Activated naive CD8-positive, alpha-beta T cell treated with anti-CD3 and anti-CD28 coated beads, Interleukin-2, amount 10 ng/mL, durations not matched to agents 7 days and 5 days (primary cell): ENCODE results near the gene SMG7. TPM values are rescaled to one million over a fixed set of nuclear protein-coding genes. Genes with fewer than 3 reads are reported as not detected.
A peak's percentile ranks its signal among the peaks of the same experiment; 100 is the strongest.
"Not testable (repeated sequence)": the region's sequence is repeated elsewhere in the genome, so short reads cannot be mapped to it uniquely, and the experiment has no call there.

Experiments used
- ATAC-seq: fragments of 150-1000 bp; cut with Tn5 transposase; one replicate; pipeline ENCODE4 v1.10.0; 2021; ENCODE audit warnings: low read depth, moderate library complexity
- POLR2A ChIA-PET: fragments of 350-600 bp; sonication (Branson Sonifier 250); formaldehyde crosslinking; loops from one replicate; lab custom pipeline; 2021; ENCODE audit warnings: antibody characterized with exemption; lab: Charles Lee
- DNase-seq: peaks from one replicate; pipeline ENCODE4 v3.0.0; 2021
- H3K27ac Mint-ChIP-seq: one replicate; pipeline ENCODE4 v1.8.0; 2022; ENCODE audit warnings: mild to moderate bottlenecking, mixed read lengths
- H3K27me3 Mint-ChIP-seq: one replicate; pipeline ENCODE4 v1.8.0; 2022; ENCODE audit warnings: mild to moderate bottlenecking, moderate library complexity, mixed read lengths
- H3K36me3 Mint-ChIP-seq: one replicate; pipeline ENCODE4 v1.8.0; 2021; ENCODE audit warnings: mild to moderate bottlenecking, mixed read lengths
- H3K4me1 Mint-ChIP-seq: one replicate; pipeline ENCODE4 v1.8.0; 2021; ENCODE audit warnings: mixed read lengths
- H3K4me3 Mint-ChIP-seq: one replicate; pipeline ENCODE4 v1.8.0; 2022; ENCODE audit warnings: mild to moderate bottlenecking, moderate library complexity, mixed read lengths
- H3K9me3 Mint-ChIP-seq: one replicate; pipeline ENCODE4 v1.8.0; 2021; ENCODE audit warnings: mixed read lengths
- total RNA-seq, 2 experiments: library from RNA; stranded (reverse); gene quantifications; one replicate each; pipeline ENCODE4 v1.2.3, GENCODE V29; 2021

The SMG7 gene
- 10 to 100 TPM; 73.6 to 76.0 TPM for total RNA-seq

DNA sequence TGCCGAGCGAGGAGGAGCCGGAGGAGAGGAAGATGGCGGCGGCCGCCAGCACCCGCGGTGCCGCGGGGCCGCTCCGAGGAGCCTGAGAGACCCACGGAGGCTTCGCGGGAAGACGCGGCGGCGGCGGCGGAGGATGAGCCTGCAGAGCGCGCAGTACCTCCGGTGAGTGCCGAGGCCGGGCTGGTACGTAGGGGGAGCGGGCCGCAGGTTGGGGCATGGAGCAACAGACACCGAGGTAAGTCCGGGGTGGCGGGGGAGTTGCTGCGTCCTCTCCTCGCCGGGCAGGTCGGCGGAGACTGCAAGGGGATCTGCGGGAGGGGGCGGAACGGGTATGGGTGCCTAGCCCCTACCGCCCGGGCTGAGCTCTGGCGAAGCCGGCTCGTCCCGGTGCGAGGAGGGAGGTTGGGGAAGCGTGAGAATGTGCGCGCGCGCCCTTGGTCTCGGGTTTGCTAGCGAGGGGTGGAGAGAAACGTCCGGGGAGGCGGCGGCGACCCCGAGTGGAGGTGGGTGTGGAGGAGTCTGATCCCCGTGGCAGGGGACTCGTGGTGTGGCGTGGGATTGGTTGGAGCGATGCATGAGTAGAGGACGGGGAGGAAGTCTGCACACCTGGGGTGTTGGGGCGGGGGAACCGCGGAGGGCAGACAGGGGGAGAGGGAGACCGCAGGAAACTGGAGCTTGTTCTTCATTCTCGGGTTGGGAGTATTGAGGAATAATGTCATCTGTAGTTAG is at the start of gene SMG7:
Gene SMG7, plus strand, starts transcription at position 12 of the 729 bp plus-strand sequence. Its CDS starts 122 bp downstream, at position 134.
- peaks cover 17% of the 10 kb centered on the region for H3K4me1 Mint-ChIP-seq
- POLR2A ChIA-PET, result interaction anchor here (0.6 to 2.7 kb wide), 8 partner anchors 25 to 161 kb away, joined by 3 to 21 read pairs (median 4); partner anchors contain the start of gene ARPC5
- peak within 1 kb of the TSS; percentile 98 for H3K27ac Mint-ChIP-seq
- ATAC-seq (peak; percentile 7), DNase-seq (no peak)
- H3K27me3 Mint-ChIP-seq, result no peaks in the 10 kb centered on the region
- peak within 1 kb of the TSS; percentile 94 for H3K4me3 Mint-ChIP-seq
- peaks cover 14% of the 10 kb centered on the region for H3K36me3 Mint-ChIP-seq
- no peaks in the 10 kb centered on the region for H3K9me3 Mint-ChIP-seq

- ATAC-seq (no peak), DNase-seq (no peak)
- Mint-ChIP-seq H3K27me3 (peaks cover 19% of the 10 kb centered on the region), H3K4me1 (peaks cover under 1% of the 10 kb centered on the region), H3K9me3 (no peaks in the 10 kb centered on the region), H3K4me3 (no peak overlapping the region), H3K36me3 (peaks cover 2% of the 10 kb centered on the region), H3K27ac (no peak overlapping the region)
- POLR2A ChIA-PET, result no interaction called here
These were observed 48.8 kb upstream of the SMG7 start for GRCh38 chr1:183423541-183423940.

- no peaks in the 10 kb centered on the region for H3K36me3 Mint-ChIP-seq
- POLR2A ChIA-PET, result no interaction called here
These were observed 47.6 kb upstream of the SMG7 start for GRCh38 chr1:183424691-183425090.

DNA sequence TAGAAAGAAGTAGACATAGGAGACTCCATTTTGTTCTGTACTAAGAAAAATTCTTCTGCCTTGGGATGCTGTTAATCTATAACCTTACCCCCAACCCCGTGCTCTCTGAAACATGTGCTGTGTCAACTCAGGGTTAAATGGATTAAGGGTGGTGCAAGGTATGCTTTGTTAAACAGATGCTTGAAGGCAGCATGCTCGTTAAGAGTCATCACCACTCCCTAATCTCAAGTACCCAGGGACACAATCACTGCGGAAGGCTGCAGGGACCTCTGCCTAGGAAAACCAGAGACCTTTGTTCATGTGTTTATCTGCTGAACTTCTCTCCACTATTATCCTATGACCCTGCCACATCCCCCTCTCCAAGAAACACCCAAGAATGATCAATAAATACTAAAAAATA is 44.7 kb upstream of the SMG7 start:
- POLR2A ChIA-PET, DNase-seq, H3K9me3 Mint-ChIP-seq, H3K4me3 Mint-ChIP-seq, H3K4me1 Mint-ChIP-seq, H3K27ac Mint-ChIP-seq, H3K36me3 Mint-ChIP-seq, ATAC-seq: not testable (repeated sequence)
- peaks cover 17% of the 10 kb centered on the region for H3K27me3 Mint-ChIP-seq

More at GRCh38 chr1:183424691-183425090, 47.6 kb upstream of the SMG7 start:
- H3K27me3 Mint-ChIP-seq, result peaks cover 11% of the 10 kb centered on the region
- H3K27ac Mint-ChIP-seq, result no peak overlapping the region
- no peaks in the 10 kb centered on the region for H3K9me3 Mint-ChIP-seq
- H3K4me1 Mint-ChIP-seq, result no peaks in the 10 kb centered on the region
- DNase-seq, result no peak
- no peak for ATAC-seq
- H3K4me3 Mint-ChIP-seq, result no peak overlapping the region

GRCh38 chr1:183431840-183432547 is 40.3 kb upstream of the SMG7 start:
- Mint-ChIP-seq H3K9me3 (no peaks in the 10 kb centered on the region), H3K27ac (no peak overlapping the region), H3K4me3 (no peak overlapping the region), H3K4me1 (no peaks in the 10 kb centered on the region), H3K36me3 (peaks cover 2% of the 10 kb centered on the region), H3K27me3 (peaks cover 17% of the 10 kb centered on the region)
- DNase-seq, result no peak
- ATAC-seq, result no peak
- POLR2A ChIA-PET, result no interaction called here

GRCh38 chr1:183432548-183432875 is 39.8 kb upstream of the SMG7 start:
- no peak for ATAC-seq
- Mint-ChIP-seq H3K4me1 (no peaks in the 10 kb centered on the region), H3K27me3 (peaks cover 17% of the 10 kb centered on the region), H3K4me3 (no peak overlapping the region), H3K27ac (no peak overlapping the region), H3K36me3 (peaks cover 2% of the 10 kb centered on the region), H3K9me3 (no peaks in the 10 kb centered on the region)
- POLR2A ChIA-PET, result no interaction called here
- DNase-seq, result no peak

DNA sequence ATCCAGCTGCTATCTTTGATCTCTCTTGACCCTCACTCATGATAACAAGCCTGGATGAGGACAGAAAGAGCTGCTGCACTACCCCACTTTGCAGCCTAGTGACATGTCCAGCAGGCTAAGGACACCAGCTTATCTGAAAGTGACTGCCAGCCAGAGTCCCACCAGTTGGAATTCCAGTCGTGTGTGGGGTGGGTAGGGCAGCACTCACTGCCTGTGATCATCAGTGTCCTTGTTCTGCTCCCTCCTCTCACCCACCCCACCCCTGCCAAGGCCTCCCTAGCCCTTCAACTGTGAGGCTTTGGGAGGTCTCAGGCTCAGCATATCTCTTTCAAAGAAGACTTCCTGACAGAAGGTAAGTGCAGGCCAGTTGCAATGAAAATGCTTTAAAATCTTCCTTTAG is 38.6 kb upstream of the SMG7 start:
- POLR2A ChIA-PET, result no interaction called here

GRCh38 chr1:183435497-183435896 is 36.8 kb upstream of the SMG7 start:
- Mint-ChIP-seq H3K36me3 (peaks cover 2% of the 10 kb centered on the region), H3K4me1 (no peaks in the 10 kb centered on the region), H3K27me3 (peaks cover 26% of the 10 kb centered on the region), H3K4me3 (no peak overlapping the region), H3K9me3 (no peaks in the 10 kb centered on the region), H3K27ac (no peak overlapping the region)
- ATAC-seq (no peak), DNase-seq (no peak)
- POLR2A ChIA-PET, result no interaction called here

More for the DNA sequence above, 38.6 kb upstream of the SMG7 start:
- Mint-ChIP-seq H3K9me3 (no peaks in the 10 kb centered on the region), H3K27ac (no peak overlapping the region), H3K27me3 (peaks cover 18% of the 10 kb centered on the region), H3K36me3 (peaks cover 2% of the 10 kb centered on the region), H3K4me1 (no peaks in the 10 kb centered on the region), H3K4me3 (no peak overlapping the region)
- DNase-seq (no peak), ATAC-seq (no peak)

DNA sequence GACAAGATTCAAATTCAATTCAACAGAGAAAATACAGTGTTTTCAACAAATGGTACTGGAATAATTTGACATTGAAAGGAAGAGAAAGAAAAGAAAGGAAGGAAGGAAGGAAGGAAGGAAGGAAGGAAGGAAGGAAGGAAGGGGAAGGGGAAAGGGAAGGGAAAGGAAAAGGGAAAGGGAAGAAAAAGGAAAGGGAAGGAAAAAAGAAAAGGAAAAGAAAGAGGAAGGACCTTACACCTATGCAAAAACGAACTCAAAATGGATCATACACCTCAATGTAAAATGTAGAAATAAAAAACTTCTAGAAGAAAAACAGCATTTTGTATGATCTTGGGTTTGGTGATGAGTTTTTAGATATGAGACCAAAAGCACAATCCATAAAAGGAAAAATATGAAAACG is 34.2 kb upstream of the SMG7 start:
- no peak overlapping the region for H3K27ac Mint-ChIP-seq
- H3K4me1 Mint-ChIP-seq, result no peaks in the 10 kb centered on the region
- no peak for ATAC-seq
- H3K27me3 Mint-ChIP-seq, result peaks cover 23% of the 10 kb centered on the region
- POLR2A ChIA-PET, result no interaction called here
- DNase-seq, result no peak
- no peak overlapping the region for H3K4me3 Mint-ChIP-seq
- no peaks in the 10 kb centered on the region for H3K36me3 Mint-ChIP-seq
- H3K9me3 Mint-ChIP-seq, result no peaks in the 10 kb centered on the region

DNA sequence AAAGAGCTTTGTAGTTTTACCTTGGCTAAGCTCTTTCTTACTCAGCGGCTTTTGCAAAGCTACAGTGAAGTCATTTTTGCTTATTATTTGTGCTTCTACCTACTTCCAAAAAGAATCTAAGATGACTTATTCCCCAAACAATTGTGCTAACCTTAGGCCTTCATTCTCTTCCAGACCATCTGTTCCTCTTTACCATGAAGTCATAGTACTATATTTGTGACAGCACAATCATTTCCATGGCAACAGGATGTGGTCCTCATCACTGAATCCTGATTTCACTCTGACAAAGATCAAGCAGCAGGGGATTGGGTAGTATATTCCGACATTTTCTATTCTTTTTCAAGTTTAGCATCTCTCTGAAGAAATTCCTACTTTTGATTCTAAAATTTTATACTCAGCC is 29.3 kb upstream of the SMG7 start:
- POLR2A ChIA-PET, result no interaction called here
- Mint-ChIP-seq H3K27me3 (peaks cover 24% of the 10 kb centered on the region), H3K36me3 (no peaks in the 10 kb centered on the region), H3K9me3 (no peaks in the 10 kb centered on the region), H3K4me1 (no peaks in the 10 kb centered on the region), H3K27ac (no peak overlapping the region), H3K4me3 (no peak overlapping the region)
- ATAC-seq, result no peak
- DNase-seq, result no peak

- H3K27ac Mint-ChIP-seq, result no peak overlapping the region
- no peaks in the 10 kb centered on the region for H3K4me1 Mint-ChIP-seq
- DNase-seq (no peak), ATAC-seq (no peak)
- H3K9me3 Mint-ChIP-seq, result no peaks in the 10 kb centered on the region
- no peak overlapping the region for H3K4me3 Mint-ChIP-seq
- POLR2A ChIA-PET, result no interaction called here
- no peaks in the 10 kb centered on the region for H3K36me3 Mint-ChIP-seq
- H3K27me3 Mint-ChIP-seq, result peaks cover 24% of the 10 kb centered on the region
These were observed 28.8 kb upstream of the SMG7 start for GRCh38 chr1:183443466-183443865.

DNA sequence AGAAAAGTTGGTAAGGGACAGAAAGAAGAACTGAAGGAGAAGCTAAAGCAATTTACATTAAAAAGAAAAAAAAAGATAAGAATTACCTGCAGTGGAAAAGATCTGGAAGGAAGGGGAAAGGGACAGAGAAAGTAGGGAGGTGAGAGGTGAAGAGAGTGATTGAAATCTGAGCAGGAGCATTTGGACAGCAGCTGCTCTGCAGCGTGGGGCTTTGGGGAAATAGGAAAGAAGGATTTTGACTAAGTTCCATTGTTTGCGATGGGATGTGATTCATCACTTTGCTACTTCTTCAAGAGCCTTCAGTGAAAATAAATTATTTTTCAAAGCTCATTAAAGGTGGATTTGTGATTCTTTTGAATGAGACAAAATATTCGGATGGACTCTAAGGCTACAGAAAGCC is 28.1 kb upstream of the SMG7 start:
- Mint-ChIP-seq H3K4me1 (no peaks in the 10 kb centered on the region), H3K4me3 (no peak overlapping the region), H3K9me3 (no peaks in the 10 kb centered on the region), H3K27me3 (peaks cover 17% of the 10 kb centered on the region), H3K36me3 (no peaks in the 10 kb centered on the region), H3K27ac (no peak overlapping the region)
- no peak for DNase-seq
- ATAC-seq, result no peak
- POLR2A ChIA-PET, result no interaction called here

- no peak overlapping the region for H3K4me3 Mint-ChIP-seq
- H3K27me3 Mint-ChIP-seq, result peaks cover 9% of the 10 kb centered on the region
- H3K27ac Mint-ChIP-seq, result no peak overlapping the region
- no peak for DNase-seq
- no peak for ATAC-seq
- H3K36me3 Mint-ChIP-seq, result no peaks in the 10 kb centered on the region
- POLR2A ChIA-PET, result no interaction called here
- no peaks in the 10 kb centered on the region for H3K4me1 Mint-ChIP-seq
- H3K9me3 Mint-ChIP-seq, result no peaks in the 10 kb centered on the region
These were observed 23.0 kb upstream of the SMG7 start for GRCh38 chr1:183449223-183449770.

- H3K9me3 Mint-ChIP-seq, result no peaks in the 10 kb centered on the region
- no peak overlapping the region for H3K27ac Mint-ChIP-seq
- H3K4me1 Mint-ChIP-seq, result no peaks in the 10 kb centered on the region
- H3K27me3 Mint-ChIP-seq, result peaks cover 12% of the 10 kb centered on the region
- no peak overlapping the region for H3K4me3 Mint-ChIP-seq
- DNase-seq (no peak), ATAC-seq (no peak)
- H3K36me3 Mint-ChIP-seq, result no peaks in the 10 kb centered on the region
- POLR2A ChIA-PET, result no interaction called here
These were observed 22.2 kb upstream of the SMG7 start for GRCh38 chr1:183450093-183450492.
